Esophagus squamous epithelium (tissue), 5 donors: ENCODE results near the gene MICALL2. TPM values are rescaled to one million over a fixed set of nuclear protein-coding genes. Genes with fewer than 3 reads are reported as not detected.

Experiments
- DNase-seq: peaks from one replicate; lab custom pipeline; 2025; lab: John Stamatoyannopoulos, UW
- H3K27ac ChIP-seq, 4 donors: fragments of 200-600 bp; sonication (generic); one replicate each; pipeline ENCODE4 v1.5.1; 2016 to 2019; ENCODE audit warnings: mild to moderate bottlenecking in 1 of 4
- H3K27me3 ChIP-seq, 4 donors: fragments of 200-600 bp; sonication (generic); 1 replicate in 3 of 4; 2 replicates in 1 of 4; pipeline versions ENCODE4 v1.5.1 to v1.6.0; 2017 to 2021; ENCODE audit warnings: antibody characterized with exemption in 1 of 4
- H3K36me3 ChIP-seq, 3 donors: fragments of 200-600 bp; sonication (generic); one replicate each; pipeline ENCODE4 v1.5.1; 2016 to 2019
- H3K4me1 ChIP-seq, 3 donors: fragments of 200-600 bp; sonication (generic); one replicate each; pipeline ENCODE4 v1.5.1; 2017 to 2019
- H3K4me3 ChIP-seq, 4 donors: fragments of 200-600 bp; sonication (generic); 1 replicate in 3 of 4; 2 replicates in 1 of 4; pipeline ENCODE4 v1.5.1; 2016 to 2019; ENCODE audit warnings: mild to moderate bottlenecking in 2 of 4, moderate library complexity in 1 of 4
- H3K9me3 ChIP-seq, 3 donors: fragments of 200-600 bp; sonication (generic); one replicate each; pipeline ENCODE4 v1.5.1; 2016 to 2019
- POLR2A ChIP-seq, 4 donors: fragments of 450-650 bp; IDR thresholded peaks; one replicate each; pipeline ENCODE4 v1.6.1; 2017; ENCODE audit warnings: antibody characterized with exemption in 4 of 4, mild to moderate bottlenecking in 4 of 4, moderate library complexity in 3 of 4
- WGBS, 2 donors: methylation state at CpG; one replicate each; pipeline ENCODE4 v1.1.5; 2018; 5-methylcytosine and 5-hydroxymethylcytosine counted together
- intact Hi-C: fragments of 100-400 bp; cut with DNase I; formaldehyde crosslinking; loops from one replicate; pipeline ENCODE4 v1.15.0; 2022
- total RNA-seq, 4 donors: library from RNA; depleted of rRNA; stranded (reverse); fragments of >200 nt; gene quantifications; one replicate each; pipeline ENCODE4 v1.1.0, GENCODE V29; 2016
- TF ChIP-seq, protein P1 (sequence below), 6 experiments: fragments of 450-650 bp in 4 of 6; fragments of 200-600 bp in 2 of 6; sonication (generic) in 2 of 6; IDR thresholded peaks; one replicate each; pipeline ENCODE4 v1.5.1; 2016 to 2019; ENCODE audit warnings: antibody characterized with exemption in 6 of 6, mild to moderate bottlenecking in 4 of 6, moderate library complexity in 4 of 6
- donor health status: DM: yes; HTN: yes; CAD: no.

The MICALL2 gene
- total RNA-seq, 4 donors from 2014 or later, result 14.1 to 17.5 (median 16.5) TPM

DNA sequence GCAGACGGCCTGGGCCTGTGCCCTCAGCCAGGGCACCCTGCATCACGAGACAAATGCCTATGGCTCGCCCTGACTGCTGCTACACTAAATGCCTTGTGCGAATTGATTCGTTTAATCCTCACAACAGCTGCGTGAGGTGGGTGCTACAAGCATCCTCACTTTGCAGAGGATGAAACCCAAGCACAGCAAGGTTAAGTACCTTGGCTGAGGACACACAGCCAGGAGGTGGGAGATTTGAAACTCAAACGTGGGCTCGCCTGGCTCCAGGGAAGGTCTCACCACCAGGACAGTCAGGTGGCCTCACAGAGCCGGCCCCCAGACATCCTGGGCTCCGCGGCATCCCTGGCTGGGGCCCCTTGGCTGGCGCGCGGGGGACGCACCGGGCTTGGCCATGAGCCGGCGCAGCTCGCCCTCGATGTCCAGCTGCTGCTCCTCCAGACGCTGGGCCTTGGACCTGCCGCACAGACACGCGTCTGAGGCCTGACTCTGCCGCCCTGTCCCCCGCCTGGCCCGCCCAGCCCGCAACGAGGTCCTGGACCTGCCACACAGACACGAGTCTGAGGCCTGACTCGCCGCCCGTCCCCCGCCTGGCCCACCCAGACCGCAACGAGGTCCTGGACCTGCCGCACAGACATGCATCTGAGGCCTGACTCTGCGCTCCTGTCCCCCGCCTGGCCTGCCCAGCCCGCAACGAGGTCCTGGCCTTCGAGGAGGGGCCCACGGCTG is 22.0 kb downstream of the MICALL2 start:
- H3K27me3 ChIP-seq, result peaks cover 0 to 9% (median 0%) of the 10 kb centered on the region in 4 donors
- no peak for DNase-seq
- intact Hi-C loops, result no loop called here
- no peak overlapping the region for H3K4me3 ChIP-seq
- peaks cover 12 to 75% (median 15%) of the 10 kb centered on the region in 3 donors for H3K36me3 ChIP-seq
- H3K4me1 ChIP-seq, result peaks cover 0 to 7% (median 2%) of the 10 kb centered on the region in 3 donors
- no peak overlapping the region for H3K27ac ChIP-seq
- H3K9me3 ChIP-seq, result no peaks in the 10 kb centered on the region
- WGBS, 2 donors, result 85 to 93% methylated on average over 8 to 23 of the region's 43 CpGs
- TF ChIP-seq POLR2A (IDR thresholded peaks at IDR 0.05), result no peak
- TF ChIP-seq, protein P1, sequence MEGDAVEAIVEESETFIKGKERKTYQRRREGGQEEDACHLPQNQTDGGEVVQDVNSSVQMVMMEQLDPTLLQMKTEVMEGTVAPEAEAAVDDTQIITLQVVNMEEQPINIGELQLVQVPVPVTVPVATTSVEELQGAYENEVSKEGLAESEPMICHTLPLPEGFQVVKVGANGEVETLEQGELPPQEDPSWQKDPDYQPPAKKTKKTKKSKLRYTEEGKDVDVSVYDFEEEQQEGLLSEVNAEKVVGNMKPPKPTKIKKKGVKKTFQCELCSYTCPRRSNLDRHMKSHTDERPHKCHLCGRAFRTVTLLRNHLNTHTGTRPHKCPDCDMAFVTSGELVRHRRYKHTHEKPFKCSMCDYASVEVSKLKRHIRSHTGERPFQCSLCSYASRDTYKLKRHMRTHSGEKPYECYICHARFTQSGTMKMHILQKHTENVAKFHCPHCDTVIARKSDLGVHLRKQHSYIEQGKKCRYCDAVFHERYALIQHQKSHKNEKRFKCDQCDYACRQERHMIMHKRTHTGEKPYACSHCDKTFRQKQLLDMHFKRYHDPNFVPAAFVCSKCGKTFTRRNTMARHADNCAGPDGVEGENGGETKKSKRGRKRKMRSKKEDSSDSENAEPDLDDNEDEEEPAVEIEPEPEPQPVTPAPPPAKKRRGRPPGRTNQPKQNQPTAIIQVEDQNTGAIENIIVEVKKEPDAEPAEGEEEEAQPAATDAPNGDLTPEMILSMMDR (IDR thresholded peaks at IDR 0.05), result no peak

DNA sequence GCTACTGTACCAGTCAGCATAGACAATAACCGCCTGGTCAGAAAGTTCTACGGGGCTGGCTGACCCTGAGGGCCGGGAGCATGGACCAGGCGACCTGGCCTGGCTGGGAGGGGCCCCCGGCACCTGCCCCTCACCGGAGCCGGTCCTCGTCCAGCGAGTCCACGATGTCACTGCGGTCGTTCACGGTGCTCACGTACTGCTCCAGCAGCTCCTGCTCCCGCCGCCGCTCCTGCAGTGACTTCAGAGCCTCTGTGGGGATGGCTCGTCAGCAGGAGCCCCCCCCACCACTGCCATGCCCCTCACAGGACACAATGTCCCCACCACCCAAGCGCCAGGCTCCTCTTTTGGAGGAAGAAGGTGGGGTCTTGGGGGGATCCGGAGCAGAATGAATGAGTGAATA is 22.7 kb downstream of the MICALL2 start:
- Histone ChIP-seq H3K9me3 (no peaks in the 10 kb centered on the region), H3K27me3 (peaks cover 0 to 16% (median 0%) of the 10 kb centered on the region in 4 donors), H3K36me3 (peaks cover 9 to 68% (median 12%) of the 10 kb centered on the region in 3 donors), H3K27ac (no peak overlapping the region), H3K4me1 (peaks cover 0 to 14% (median 4%) of the 10 kb centered on the region in 3 donors), H3K4me3 (no peak overlapping the region)
- intact Hi-C loops, result no loop called here
- no peak for DNase-seq
- WGBS, 2 donors, result 81 to 96% methylated on average over 9 to 15 of the region's 20 CpGs
- TF ChIP-seq, protein P1 (IDR thresholded peaks at IDR 0.05), result no peak
- TF ChIP-seq POLR2A (IDR thresholded peaks at IDR 0.05), result no peak

DNA sequence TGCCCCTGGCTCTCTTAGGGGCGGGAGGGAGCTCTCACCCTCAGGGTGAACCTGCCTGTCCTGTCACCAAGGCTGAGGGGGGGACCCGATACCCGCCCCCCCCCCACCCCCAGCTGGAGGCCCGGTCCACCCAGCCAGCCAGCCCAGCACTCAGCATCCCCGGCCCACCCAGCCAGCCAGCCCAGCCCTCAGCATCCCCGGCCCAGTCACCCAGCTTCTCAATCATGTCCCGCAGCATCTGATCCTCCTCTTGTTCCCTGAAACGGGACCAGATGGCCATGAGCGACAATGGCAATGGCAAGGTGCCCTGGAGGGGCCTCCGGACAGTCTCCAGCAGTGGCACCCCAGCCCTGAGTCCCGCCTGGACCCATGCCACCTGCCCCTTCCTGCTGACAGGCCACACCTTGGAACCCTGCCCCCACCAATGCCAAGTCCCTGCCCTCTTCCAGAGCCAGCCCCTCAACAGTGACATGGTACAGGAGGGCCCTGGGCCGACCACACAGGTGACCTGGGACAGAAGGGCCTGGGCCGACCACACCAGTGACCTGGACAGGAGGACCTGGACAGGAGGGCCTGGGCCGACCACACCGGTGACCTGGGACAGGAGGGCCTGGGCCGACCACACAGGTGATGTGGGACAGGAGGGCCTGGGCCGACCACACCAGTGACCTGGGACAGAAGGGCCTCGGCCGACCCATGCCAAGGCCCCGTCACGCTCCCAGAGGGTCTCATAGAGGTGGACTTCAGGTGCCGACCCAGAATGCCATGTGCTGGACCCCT is 24.2 kb downstream of the MICALL2 start:
- Histone ChIP-seq H3K4me1 (peaks cover 0 to 15% (median 4%) of the 10 kb centered on the region in 3 donors), H3K4me3 (no peak overlapping the region), H3K27ac (no peak overlapping the region), H3K9me3 (no peaks in the 10 kb centered on the region), H3K36me3 (peaks cover 3 to 53% (median 4%) of the 10 kb centered on the region in 3 donors), H3K27me3 (peaks cover 0 to 31% (median 0%) of the 10 kb centered on the region in 4 donors)
- WGBS, 2 donors, result 81 to 92% methylated on average over 4 to 10 of the region's 22 CpGs
- intact Hi-C loops, result loop anchor here (5.0 kb wide), 1 partner anchor 37 kb away; no protein-coding TSS in a partner anchor
- DNase-seq, result no peak
- TF ChIP-seq POLR2A (IDR thresholded peaks at IDR 0.05), result no peak
- TF ChIP-seq, protein P1 (IDR thresholded peaks at IDR 0.05), result no peak

DNA sequence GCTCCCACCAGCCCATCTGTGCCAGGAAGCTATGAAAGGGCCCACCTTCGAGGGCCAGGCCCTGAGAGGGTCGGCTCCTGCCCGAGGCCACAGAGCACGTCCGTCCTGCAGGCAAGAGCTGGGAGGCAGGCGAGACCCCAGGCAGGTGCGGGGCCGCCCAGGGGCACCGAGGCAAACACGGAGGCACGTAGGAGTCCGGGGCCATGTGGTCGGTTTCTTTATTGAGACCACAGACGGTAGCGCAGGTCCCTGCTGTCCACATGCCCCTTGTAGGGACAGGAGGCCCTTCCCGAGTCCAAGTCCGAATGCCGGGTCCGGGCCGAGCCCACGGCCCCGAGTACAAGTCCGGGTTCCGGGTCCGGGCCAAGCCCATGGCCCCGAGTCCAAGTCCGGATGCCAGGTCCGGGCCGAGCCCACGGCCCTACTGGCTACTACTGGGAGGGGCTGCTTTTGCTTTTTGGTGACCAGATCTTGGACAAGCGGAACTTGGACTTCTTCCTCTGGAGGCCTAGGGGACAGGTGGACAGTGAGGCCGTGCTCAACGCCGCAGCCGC is 25.0 kb downstream of the MICALL2 start:
- no peak for DNase-seq
- WGBS, 2 donors, result 82% methylated on average over 15 of the region's 35 CpGs; no CpG with 5 or more reads in 1 of the 2 donors
- H3K9me3 ChIP-seq, result no peaks in the 10 kb centered on the region
- intact Hi-C loops, result loop anchor here (5.0 kb wide), 1 partner anchor 38 kb away; no protein-coding TSS in a partner anchor
- no peak overlapping the region for H3K4me3 ChIP-seq
- H3K27ac ChIP-seq, result no peak overlapping the region
- TF ChIP-seq, protein P1 (IDR thresholded peaks at IDR 0.05), result no peak
- TF ChIP-seq POLR2A (IDR thresholded peaks at IDR 0.05), result no peak
- peaks cover 0 to 20% (median 4%) of the 10 kb centered on the region in 3 donors for H3K4me1 ChIP-seq
- H3K27me3 ChIP-seq, result peaks cover 0 to 40% (median 2%) of the 10 kb centered on the region in 4 donors
- H3K36me3 ChIP-seq, result peaks cover 3 to 44% (median 4%) of the 10 kb centered on the region in 3 donors
